OCI-LY7 (cell line): ENCODE results near the gene MRPL44.

Experiments
- EZH2phosphoT487 ChIP-seq: fragments of 200-600 bp; sonication (generic); IDR thresholded peaks from 2 replicates; pipeline ENCODE4 v1.6.1; 2018; ENCODE audit warnings: low read depth, borderline replicate concordance, mild to moderate bottlenecking, mixed run types, antibody characterized with exemption, low read length, moderate library complexity, mixed read lengths
- TF ChIP-seq, protein P1 (sequence below): fragments of 200-600 bp; sonication (generic); conservative IDR thresholded peaks from 2 replicates; pipeline ENCODE4 v1.5.1; 2014; ENCODE audit warnings: mild to moderate bottlenecking, antibody characterized with exemption, low read length, moderate library complexity, mixed read lengths

DNA sequence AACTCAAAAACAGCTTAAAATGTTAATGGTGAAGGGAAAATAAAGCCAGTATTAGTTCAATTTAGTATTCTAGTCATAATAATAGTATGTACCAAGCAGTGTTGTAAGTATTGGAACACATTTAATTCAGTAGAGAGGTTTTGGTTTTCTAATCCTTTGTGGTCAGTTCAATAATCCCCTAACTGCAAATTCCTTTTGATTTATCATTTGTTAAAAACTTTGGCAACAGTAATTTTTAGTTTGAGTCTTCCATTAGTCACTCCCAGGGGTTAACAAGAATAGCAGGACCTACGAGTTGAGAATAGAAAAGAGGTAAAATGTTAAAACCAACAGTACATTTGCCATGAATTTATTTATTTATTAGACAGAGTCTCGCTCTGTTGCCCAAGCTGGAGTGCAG, 10.7 kb downstream of the MRPL44 start:
- TF ChIP-seq, protein P1, sequence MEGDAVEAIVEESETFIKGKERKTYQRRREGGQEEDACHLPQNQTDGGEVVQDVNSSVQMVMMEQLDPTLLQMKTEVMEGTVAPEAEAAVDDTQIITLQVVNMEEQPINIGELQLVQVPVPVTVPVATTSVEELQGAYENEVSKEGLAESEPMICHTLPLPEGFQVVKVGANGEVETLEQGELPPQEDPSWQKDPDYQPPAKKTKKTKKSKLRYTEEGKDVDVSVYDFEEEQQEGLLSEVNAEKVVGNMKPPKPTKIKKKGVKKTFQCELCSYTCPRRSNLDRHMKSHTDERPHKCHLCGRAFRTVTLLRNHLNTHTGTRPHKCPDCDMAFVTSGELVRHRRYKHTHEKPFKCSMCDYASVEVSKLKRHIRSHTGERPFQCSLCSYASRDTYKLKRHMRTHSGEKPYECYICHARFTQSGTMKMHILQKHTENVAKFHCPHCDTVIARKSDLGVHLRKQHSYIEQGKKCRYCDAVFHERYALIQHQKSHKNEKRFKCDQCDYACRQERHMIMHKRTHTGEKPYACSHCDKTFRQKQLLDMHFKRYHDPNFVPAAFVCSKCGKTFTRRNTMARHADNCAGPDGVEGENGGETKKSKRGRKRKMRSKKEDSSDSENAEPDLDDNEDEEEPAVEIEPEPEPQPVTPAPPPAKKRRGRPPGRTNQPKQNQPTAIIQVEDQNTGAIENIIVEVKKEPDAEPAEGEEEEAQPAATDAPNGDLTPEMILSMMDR: no peak
- TF ChIP-seq EZH2phosphoT487: no peak
